Measurements from ENCODE around the gene GAN.

GAN gene

DNA sequence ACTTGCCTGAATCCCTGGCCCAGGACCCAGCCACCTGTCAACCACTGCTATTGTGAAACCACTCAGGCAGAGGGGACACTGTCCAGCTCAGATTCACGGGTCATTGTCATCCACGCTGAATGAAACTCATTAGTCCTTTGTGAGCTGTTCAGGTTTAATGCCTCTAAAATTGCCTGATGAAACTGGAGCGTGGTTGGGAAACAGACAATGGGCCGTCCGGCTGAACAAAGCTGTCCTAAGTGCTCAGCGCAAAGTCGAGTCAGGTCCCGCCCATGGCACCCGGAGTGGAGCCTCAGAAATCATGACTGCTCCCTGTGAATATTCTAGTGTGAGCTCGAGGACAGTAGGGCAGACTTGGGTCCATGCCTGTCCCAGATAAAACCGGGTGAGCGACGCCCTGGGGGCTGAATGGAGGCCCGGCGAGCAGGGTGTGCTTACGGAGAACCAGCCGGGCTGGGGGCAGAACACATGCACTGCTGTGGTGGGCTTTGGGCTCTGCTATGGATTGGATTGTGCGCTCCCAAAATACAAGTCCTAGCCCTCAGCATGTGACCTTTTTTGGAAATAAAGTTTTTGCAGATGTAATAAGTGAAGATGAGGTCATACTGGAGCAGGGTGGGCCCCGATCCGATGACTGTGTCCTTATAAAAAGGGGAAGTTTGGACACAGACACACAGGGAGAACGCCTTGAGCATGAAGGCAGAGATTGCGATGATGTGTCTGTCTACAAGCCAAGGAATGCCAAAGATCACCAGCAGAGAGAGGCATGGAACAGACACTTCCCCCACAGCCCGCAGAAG is 117.0 kb downstream of the GAN start:
- DNase-seq (ENCODE audit: low spot score) = peak; percentile 82

- DNase-seq (ENCODE audit: low spot score) = no peak
These were observed 118.3 kb downstream of the GAN start for GRCh38 chr16:81432937-81433557.

DNA sequence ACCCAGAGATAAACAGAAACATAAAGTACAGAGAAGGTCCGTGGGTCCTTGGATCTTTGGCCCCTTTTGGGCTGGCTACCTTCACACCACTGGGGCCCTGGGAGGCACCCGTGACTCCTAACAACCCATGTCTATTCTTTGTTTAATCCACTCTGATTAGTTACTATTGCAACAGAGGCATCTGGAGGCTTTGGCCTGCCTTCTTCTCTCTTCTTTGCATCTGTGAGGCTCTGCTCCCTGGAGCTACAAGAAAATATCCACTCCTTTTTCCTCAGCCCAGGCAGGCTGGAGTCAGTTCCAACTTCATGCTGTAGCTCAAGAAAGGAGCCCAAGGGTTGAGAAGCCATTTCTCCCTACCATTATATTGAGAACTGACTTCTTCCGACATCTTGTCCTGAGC is 120.3 kb downstream of the GAN start:
- DNase-seq (ENCODE audit: low spot score) = no peak

DNA sequence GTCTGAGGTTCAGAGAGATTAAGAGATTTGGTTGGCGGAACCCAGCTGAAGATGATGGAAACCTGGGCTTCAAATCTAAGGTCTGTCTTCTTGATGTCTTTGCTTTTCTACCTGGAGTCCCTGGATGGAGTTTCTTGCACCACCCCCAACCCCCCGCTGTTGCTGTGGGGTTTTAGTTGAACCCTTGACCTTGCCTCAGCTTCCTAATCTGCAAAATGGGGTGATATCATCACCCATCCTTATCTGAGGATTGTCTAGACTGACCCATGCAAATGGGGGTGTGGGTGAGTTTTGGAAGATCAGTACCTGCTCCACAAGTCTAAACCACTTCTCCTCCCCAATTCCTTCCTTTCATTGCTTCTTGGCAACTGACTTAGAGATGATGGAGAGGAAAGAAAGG is 120.8 kb downstream of the GAN start:
- no peak for DNase-seq (ENCODE audit: low spot score)

DNA sequence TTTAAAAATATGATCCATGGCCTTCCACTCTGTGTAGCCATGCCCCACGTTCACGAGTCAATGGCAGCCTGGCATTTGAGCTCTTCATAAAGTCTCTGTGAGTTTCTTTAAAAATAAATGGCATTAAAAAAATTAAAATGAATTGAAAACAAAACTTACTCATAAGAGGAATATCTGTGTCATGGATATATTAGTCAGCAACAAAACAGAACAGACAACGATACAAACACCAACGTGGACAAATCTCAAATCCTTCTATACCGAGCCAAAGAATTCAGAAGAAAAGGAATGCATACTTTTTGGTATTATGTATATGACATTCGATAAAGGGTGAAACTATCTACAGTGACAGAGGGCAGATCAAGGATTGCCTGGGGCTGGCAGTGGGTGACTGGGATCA is 121.6 kb downstream of the GAN start:
- DNase-seq (ENCODE audit: low spot score) = no peak

DNA sequence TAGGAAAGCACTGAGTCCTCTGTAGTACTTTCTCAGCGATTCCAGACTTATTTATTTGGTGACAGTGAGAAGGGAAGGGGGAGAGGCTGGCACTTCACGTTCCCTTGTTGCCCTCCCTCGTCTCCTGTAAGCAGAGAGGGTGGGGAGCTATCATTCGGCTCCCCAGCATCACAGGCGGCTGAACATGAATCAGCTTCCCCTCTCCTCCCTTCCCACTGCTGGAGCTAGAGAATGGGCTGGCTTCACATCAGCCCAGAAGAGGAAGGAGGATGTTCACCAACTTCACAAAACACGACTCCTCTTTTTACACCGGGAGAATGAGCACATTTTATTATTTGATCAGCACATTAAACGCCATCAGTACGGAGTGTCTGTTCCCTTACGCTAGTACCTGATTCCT is 123.1 kb downstream of the GAN start:
- no peak for DNase-seq (ENCODE audit: low spot score)

All from kidney tubule cell (primary cell).